SK-N-SH (cell line): ENCODE measurements around the gene RAB3C. TPM values are rescaled to one million over a fixed set of nuclear protein-coding genes. Genes with fewer than 3 reads are reported as not detected.

ENCODE experiments used
- CTCF ChIA-PET: fragments of 300-600, 350-600 bp; formaldehyde crosslinking; extraction: SDS; loops from one replicate; lab custom pipeline; 2021; lab: Yijun Ruan, JAX
- POLR2A ChIA-PET: fragments of 350-600 bp; sonication (Branson Sonifier 250); formaldehyde crosslinking; extraction: SDS; loops from one replicate; lab custom pipeline; 2020; ENCODE audit warnings: antibody characterized with exemption, inconsistent platforms; lab: Yijun Ruan, JAX
- DNase-seq: peaks from one replicate; pipeline ENCODE4 v3.0.0; 2012
- H2AFZ ChIP-seq: fragments of 200-600 bp; sonication (generic); 2 replicates; pipeline ENCODE4 v1.8.1; 2016; ENCODE audit warnings: antibody characterized with exemption, mild to moderate bottlenecking, low read depth
- H3F3A ChIP-seq: fragments of 200-600 bp; sonication (generic); replicated peaks from 2 replicates; pipeline ENCODE3; 2016; ENCODE audit warnings: antibody characterized with exemption, mild to moderate bottlenecking; ENCODE audit not compliant: insufficient read depth
- H3K27ac ChIP-seq, 2 experiments: fragments of 200-500 bp in 1 of 2; fragments of 200-600 bp in 1 of 2; sonication (Bioruptor generic) in 1 of 2; sonication (generic), shearing (Covaris generic) in 1 of 2; 2 replicates each; pipeline versions ENCODE4 v1.5.1 to v1.6.1; 2014 to 2016; ENCODE audit warnings: low read depth in 2 of 2, inconsistent platforms in 1 of 2, low read length in 1 of 2, mild to moderate bottlenecking in 1 of 2, mixed read lengths in 1 of 2
- H3K27me3 ChIP-seq: fragments of 200-600 bp; sonication (generic), shearing (Covaris generic); 2 replicates; pipeline ENCODE4 v1.6.1; 2016; ENCODE audit warnings: mixed run types; ENCODE audit not compliant: insufficient read depth
- H3K36me3 ChIP-seq, 2 experiments: fragments of 200-500 bp in 1 of 2; fragments of 200-600 bp in 1 of 2; sonication (Bioruptor generic) in 1 of 2; sonication (generic) in 1 of 2; replicated peaks in 1 of 2; 2 replicates each; pipeline versions ENCODE3 to v1.5.1; 2014 to 2016; ENCODE audit warnings: low read length in 1 of 2, mild to moderate bottlenecking in 1 of 2; ENCODE audit not compliant: insufficient read depth in 2 of 2, control insufficient read depth in 1 of 2
- H3K4me1 ChIP-seq, 2 experiments: fragments of 200-500 bp in 1 of 2; fragments of 200-600 bp in 1 of 2; sonication (Bioruptor generic) in 1 of 2; sonication (generic), shearing (Covaris generic) in 1 of 2; 2 replicates each; pipeline versions ENCODE4 v1.5.1 to v1.6.1; 2014 to 2016; ENCODE audit warnings: low read depth in 1 of 2, low read length in 1 of 2, mixed run types in 1 of 2; ENCODE audit not compliant: insufficient read depth in 2 of 2, control insufficient read depth in 1 of 2
- H3K4me2 ChIP-seq: fragments of 200-600 bp; sonication (generic), shearing (Covaris generic); 2 replicates; pipeline ENCODE4 v1.6.1; 2017; ENCODE audit warnings: mixed run types
- H3K4me3 ChIP-seq, 2 experiments: fragments of 200-500 bp in 1 of 2; fragments of 200-600 bp in 1 of 2; sonication (Bioruptor generic) in 1 of 2; sonication (generic), shearing (Covaris generic) in 1 of 2; 2 replicates each; pipeline versions ENCODE4 v1.5.1 to v1.8.1; 2014 to 2016; ENCODE audit warnings: low read depth in 2 of 2, inconsistent platforms in 1 of 2, low read length in 1 of 2, mild to moderate bottlenecking in 1 of 2, mixed read lengths in 1 of 2, moderate library complexity in 1 of 2
- H3K79me2 ChIP-seq: fragments of 200-600 bp; sonication (generic); 2 replicates; pipeline ENCODE4 v1.8.1; 2017; ENCODE audit warnings: mild to moderate bottlenecking; ENCODE audit not compliant: insufficient read depth
- H3K9ac ChIP-seq: fragments of 200-600 bp; sonication (generic); 2 replicates; pipeline ENCODE4 v1.6.1; 2017; ENCODE audit warnings: mixed run types
- H3K9me2 ChIP-seq: fragments of 200-600 bp; sonication (generic); 2 replicates; pipeline ENCODE4 v1.6.1; 2017; ENCODE audit warnings: mixed run types
- H3K9me3 ChIP-seq: fragments of 200-600 bp; sonication (generic); 2 replicates; pipeline ENCODE4 v1.6.1; 2017; ENCODE audit warnings: mixed run types, mild to moderate bottlenecking, moderate library complexity
- H4K20me1 ChIP-seq: fragments of 200-600 bp; sonication (generic); 2 replicates; pipeline ENCODE4 v1.6.1; 2017; ENCODE audit warnings: mild to moderate bottlenecking, mixed run types; ENCODE audit not compliant: insufficient read depth
- CHD2 ChIP-seq: fragments of 150-350 bp; IDR thresholded peaks from 2 replicates; pipeline ENCODE4 v1.6.1; 2018; ENCODE audit warnings: low read length; ENCODE audit not compliant: partially characterized antibody
- CTCF ChIP-seq: fragments of 200-600 bp; sonication (generic); IDR thresholded peaks from 2 replicates; pipeline ENCODE4 v1.6.1; 2017; ENCODE audit warnings: antibody characterized with exemption, mild to moderate bottlenecking, moderate library complexity
- ELF1 ChIP-seq: IDR thresholded peaks from 2 replicates; pipeline ENCODE4 v1.4.0; 2012
- EZH2phosphoT487 ChIP-seq: fragments of 200-600 bp; sonication (generic); IDR thresholded peaks from 2 replicates; pipeline ENCODE4 v1.6.1; 2017; ENCODE audit warnings: low read depth, mixed run types, mild to moderate bottlenecking, antibody characterized with exemption, moderate library complexity, borderline replicate concordance
- FOSL2 ChIP-seq: IDR thresholded peaks from 2 replicates; pipeline ENCODE4 v1.4.0; 2012; ENCODE audit warnings: low read depth, mild to moderate bottlenecking, moderate library complexity, borderline replicate concordance
- FOXJ3 ChIP-seq: sonication (generic); formaldehyde crosslinking; IDR thresholded peaks from 2 replicates; pipeline ENCODE4 v1.5.1; 2020; ENCODE audit warnings: mild to moderate bottlenecking, missing genetic modification reagents
- FOXM1 ChIP-seq: IDR thresholded peaks from 2 replicates; pipeline ENCODE4 v1.4.0; 2012; ENCODE audit warnings: low read depth, mild to moderate bottlenecking
- JUND ChIP-seq: IDR thresholded peaks from 2 replicates; pipeline ENCODE4 v1.4.0; 2012
- MAX ChIP-seq: IDR thresholded peaks from 2 replicates; pipeline ENCODE4 v1.4.0; 2012; ENCODE audit warnings: low read depth
- MEF2A ChIP-seq: IDR thresholded peaks from 2 replicates; pipeline ENCODE4 v1.4.0; 2012; ENCODE audit warnings: low read depth, borderline replicate concordance
- MXI1 ChIP-seq: IDR thresholded peaks from 2 replicates; pipeline ENCODE4 v1.6.1; 2012; ENCODE audit warnings: mild to moderate bottlenecking, low read depth, low read length, improper control_type of control experiment
- PBX3 ChIP-seq: IDR thresholded peaks from 2 replicates; pipeline ENCODE4; 2012
- REST ChIP-seq: IDR thresholded peaks from 2 replicates; pipeline ENCODE4 v1.6.1; 2012; ENCODE audit warnings: mild to moderate bottlenecking, low read depth, low read length, moderate library complexity
- SMC3 ChIP-seq: IDR thresholded peaks from 2 replicates; pipeline ENCODE4 v1.6.1; 2012; ENCODE audit warnings: low read depth, low read length, improper control_type of control experiment
- TAF1 ChIP-seq: IDR thresholded peaks from 2 replicates; pipeline ENCODE4 v1.6.1; 2012; ENCODE audit warnings: low read depth, mild to moderate bottlenecking, low read length, moderate library complexity, borderline replicate concordance
- TEAD4 ChIP-seq: IDR thresholded peaks from 2 replicates; pipeline ENCODE4 v1.4.0; 2012; ENCODE audit warnings: mild to moderate bottlenecking, borderline replicate concordance; ENCODE audit not compliant: insufficient read depth
- USF2 ChIP-seq: fragments of 150-350 bp; IDR thresholded peaks from 2 replicates; pipeline ENCODE4 v1.6.1; 2017; ENCODE audit warnings: antibody characterized with exemption, low read length, low read depth, borderline replicate concordance
- YY1 ChIP-seq: IDR thresholded peaks from 2 replicates; pipeline ENCODE4 v1.4.0; 2012; ENCODE audit warnings: low read depth, mild to moderate bottlenecking
- ZBTB33 ChIP-seq: IDR thresholded peaks from 2 replicates; pipeline ENCODE4 v1.4.0; 2012; ENCODE audit warnings: low read depth, borderline replicate concordance
- WGBS: methylation state at CpG from one replicate; pipeline ENCODE4 v1.1.6; 2017; ENCODE audit warnings: low lambda C conversion rate; 5-methylcytosine and 5-hydroxymethylcytosine counted together
- polyA plus RNA-seq, 3 experiments: library from polyadenylated mRNA; depleted of rRNA; stranded (reverse); fragments of >200 nt; gene quantifications; 2 replicates each; pipeline ENCODE4 v1.2.3, GENCODE V29; 2012

The RAB3C gene
- polyA plus RNA-seq, 1 of the 3 experiments (the other 2 are of a cell fraction), result 0.03 TPM

GRCh38 chr5:58753446-58753845 lies 170.6 kb downstream of the RAB3C start:
- Histone ChIP-seq H3K27ac (no peak overlapping the region), H3K79me2 (no peaks in the 10 kb centered on the region), H3K4me1 (peaks cover 0 to 9% of the 10 kb centered on the region in 2 experiments; a peak in 2 of 4 replicates), H3K9me2 (no peaks in the 10 kb centered on the region; the same call in 1 of the 2 replicates), H3K27me3 (no peaks in the 10 kb centered on the region), H3K4me2 (no peak overlapping the region), H3K36me3 (no peaks in the 10 kb centered on the region), H3F3A (peaks cover 4% of the 10 kb centered on the region), H4K20me1 (no peaks in the 10 kb centered on the region), H3K4me3 (no peak overlapping the region), H2AFZ (no peak overlapping the region), H3K9me3 (no peaks in the 10 kb centered on the region), H3K9ac (no peak overlapping the region)
- ChIA-PET CTCF (interaction anchor here (1.1 to 1.8 kb wide), 2 partner anchors 25 to 97 kb away, joined by 3 read pairs; no protein-coding TSS in a partner anchor), POLR2A (no interaction called here)
- DNase-seq, result no peak
- TF ChIP-seq FOXJ3, result no peak
- no peak for TF ChIP-seq TEAD4
- TF ChIP-seq MXI1, result no peak
- no peak for TF ChIP-seq TAF1
- TF ChIP-seq SMC3, result no peak
- TF ChIP-seq YY1, result no peak
- no peak for TF ChIP-seq MAX
- WGBS, result 73% methylated on average over 5 of the region's 5 CpGs

GRCh38 chr5:58754250-58754649 lies 171.4 kb downstream of the RAB3C start:
- H3K9me2 ChIP-seq, result no peaks in the 10 kb centered on the region; the same call in 1 of the 2 replicates
- no peak overlapping the region for H3K4me2 ChIP-seq
- POLR2A ChIA-PET, result interaction anchor here (0.6 kb wide), 1 partner anchor 171 kb away, joined by 7 read pairs; the partner anchor contains the start of gene RAB3C
- no peak overlapping the region for H3K4me3 ChIP-seq
- H4K20me1 ChIP-seq, result no peaks in the 10 kb centered on the region
- 76% methylated on average over 6 of the region's 6 CpGs for WGBS
- CTCF ChIA-PET, result interaction anchor here (1.1 kb wide), 1 partner anchor 28 kb away, joined by 3 read pairs; no protein-coding TSS in a partner anchor
- no peaks in the 10 kb centered on the region for H3K36me3 ChIP-seq
- H3F3A ChIP-seq, result peaks cover 4% of the 10 kb centered on the region
- H3K27me3 ChIP-seq, result no peaks in the 10 kb centered on the region
- no peak overlapping the region for H3K27ac ChIP-seq
- H3K9me3 ChIP-seq, result no peaks in the 10 kb centered on the region
- H3K9ac ChIP-seq, result no peak overlapping the region
- no peak overlapping the region for H2AFZ ChIP-seq
- DNase-seq, result no peak
- peaks cover 0 to 9% of the 10 kb centered on the region in 2 experiments; a peak in 2 of 4 replicates for H3K4me1 ChIP-seq
- no peaks in the 10 kb centered on the region for H3K79me2 ChIP-seq
- no peak for TF ChIP-seq JUND
- no peak for TF ChIP-seq ZBTB33
- no peak for TF ChIP-seq FOSL2
- TF ChIP-seq CTCF, result no peak
- TF ChIP-seq ELF1, result no peak
- no peak for TF ChIP-seq REST
- no peak for TF ChIP-seq EZH2phosphoT487
- TF ChIP-seq CHD2, result no peak
- TF ChIP-seq USF2, result no peak
- TF ChIP-seq MEF2A, result no peak
- TF ChIP-seq PBX3, result no peak
- no peak for TF ChIP-seq FOXM1
